Stimulated activated CD8-positive, alpha-beta memory T cell treated with anti-CD3 and anti-CD28 coated beads, Interleukin-12 subunit alpha, Interleukin-12 subunit beta, amount 100 ng/mL, for 24 hours (primary cell): Measurements from ENCODE around the gene CUL4A.

Experiments used
- DNase-seq: peaks from one replicate; pipeline ENCODE4 v3.0.0-alpha.2; 2020; ENCODE audit errors: extremely low read depth

CUL4A gene

DNA sequence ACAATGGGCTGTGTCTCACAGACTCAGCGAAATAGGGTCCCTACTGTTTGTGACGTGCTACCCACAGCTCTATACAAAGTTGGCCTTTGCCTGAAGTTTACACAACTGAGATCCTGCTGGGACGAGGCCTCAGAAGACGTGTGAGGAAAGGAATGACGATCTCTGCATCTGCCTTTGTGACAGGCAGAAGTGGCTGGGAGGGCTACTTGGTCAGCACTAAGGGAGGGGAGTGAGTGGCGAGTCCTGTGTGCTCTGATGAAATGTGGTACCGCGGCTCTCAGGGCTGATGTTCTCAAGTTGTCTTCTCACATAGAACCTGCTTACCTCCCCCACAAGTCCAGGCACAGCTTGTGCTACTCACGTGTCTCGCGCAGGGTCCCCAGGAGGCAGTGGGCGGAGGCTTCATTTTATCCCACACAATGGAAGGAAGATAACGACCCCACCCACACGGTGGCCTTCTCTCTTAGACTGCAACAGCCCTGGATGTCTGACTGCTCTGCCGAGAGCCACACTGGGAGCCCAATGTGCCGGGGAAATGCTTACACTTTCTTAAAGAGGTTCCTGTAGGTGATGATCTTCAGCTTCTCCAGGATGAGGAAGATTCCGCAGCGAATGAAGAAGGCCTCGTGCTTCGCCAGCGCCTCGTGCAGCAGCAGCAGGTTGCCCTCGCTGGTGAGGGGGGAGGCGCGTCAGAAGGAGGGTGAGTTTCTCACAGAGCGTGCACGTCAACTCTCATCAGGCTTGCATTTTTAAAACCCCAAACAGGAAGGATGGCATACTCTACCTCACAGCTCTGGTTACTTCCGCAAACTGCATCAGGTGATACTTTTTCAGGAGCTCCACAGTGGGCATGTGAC lies 29.8 kb upstream of the CUL4A start:
- no peak for DNase-seq

DNA sequence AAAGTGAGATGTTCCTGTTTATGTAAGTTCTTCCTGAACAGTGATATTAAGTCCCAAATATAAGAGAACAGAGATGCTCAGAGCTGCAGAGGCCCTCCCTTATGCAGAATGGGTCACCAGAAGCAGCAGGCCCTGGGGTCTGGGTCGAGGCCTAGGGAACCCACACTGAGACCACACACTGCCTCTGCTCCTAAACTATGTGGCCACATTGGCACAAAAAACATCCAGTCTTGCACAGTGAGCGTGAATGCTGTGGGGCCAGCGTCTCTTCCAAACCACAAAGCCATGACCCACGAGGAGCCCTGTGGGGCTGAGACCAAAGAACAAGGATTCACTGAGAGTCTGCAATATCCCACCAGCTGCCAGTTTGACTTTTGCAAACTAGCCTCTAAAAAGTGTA lies 27.4 kb upstream of the CUL4A start:
- no peak for DNase-seq

DNA sequence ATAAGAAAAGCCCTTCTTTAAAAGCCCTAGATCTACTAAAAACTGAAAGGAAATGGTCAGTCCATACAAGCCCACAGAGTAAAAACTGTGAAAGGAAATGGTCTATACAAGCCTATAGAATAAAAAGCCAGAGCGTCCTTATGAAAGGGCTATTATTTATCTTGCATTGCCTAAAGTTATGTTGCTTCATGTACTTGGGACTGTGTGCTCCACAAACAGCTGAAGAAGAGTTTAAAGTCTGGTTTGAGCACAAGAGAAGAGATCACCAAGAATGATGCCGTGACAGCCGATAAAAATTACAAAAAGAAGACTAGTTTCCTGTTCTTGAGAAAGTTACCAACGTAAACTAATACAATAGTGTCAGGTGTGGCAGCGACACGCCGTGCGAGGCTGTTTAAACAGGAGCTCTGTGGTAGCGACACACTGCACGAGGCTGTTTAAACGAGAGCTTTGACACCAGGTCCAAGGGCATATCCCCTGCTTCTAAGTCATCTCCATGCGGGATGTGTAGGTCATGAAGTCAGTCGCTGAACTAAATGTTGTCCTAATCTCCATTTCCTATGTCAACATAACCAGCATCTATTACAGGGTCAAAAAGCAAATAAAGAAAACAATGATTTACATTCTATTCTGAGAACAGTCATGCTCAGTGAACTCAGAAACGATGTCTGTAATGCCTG lies 25.8 kb upstream of the CUL4A start:
- no peak for DNase-seq

DNA sequence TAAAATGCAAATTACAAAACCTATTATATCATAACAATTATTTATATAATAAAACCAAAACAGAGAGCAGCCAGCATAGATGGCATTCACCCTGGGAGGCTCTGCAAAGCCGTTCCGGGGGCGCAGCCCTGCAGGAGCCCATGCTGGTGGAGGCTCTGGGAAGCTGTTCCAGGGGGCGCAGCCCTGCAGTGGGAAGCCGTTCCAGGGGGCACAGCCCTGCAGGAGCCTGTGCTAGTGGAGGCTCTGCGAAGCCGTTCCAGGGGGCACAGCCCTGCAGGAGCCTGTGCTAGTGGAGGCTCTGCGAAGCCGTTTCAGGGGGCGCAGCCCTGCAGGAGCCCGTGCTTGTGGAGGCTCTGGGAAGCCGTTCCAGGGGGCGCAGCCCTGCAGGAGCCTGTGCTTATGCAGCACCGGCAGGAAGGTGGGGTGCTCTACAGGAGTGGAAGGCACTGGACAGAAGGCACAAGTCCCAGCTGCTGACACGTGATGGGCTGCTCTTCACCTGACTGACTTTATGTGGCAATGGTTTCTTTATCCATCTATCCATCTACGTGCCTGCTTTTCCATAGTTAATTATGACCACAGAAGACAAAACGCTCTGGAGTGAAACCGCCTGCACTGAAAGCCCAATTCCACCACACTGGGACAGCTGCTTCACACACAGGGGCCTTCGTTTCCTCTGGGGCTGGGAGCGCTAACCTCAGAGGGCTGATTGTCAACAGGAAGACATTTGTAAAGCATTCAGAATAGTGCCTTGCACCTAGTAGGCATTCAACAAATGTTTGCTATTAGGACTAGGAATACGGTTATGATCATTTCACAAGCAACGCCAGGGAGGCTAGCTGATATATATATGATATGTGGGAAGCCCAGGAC lies 24.6 kb upstream of the CUL4A start:
- no peak for DNase-seq

DNA sequence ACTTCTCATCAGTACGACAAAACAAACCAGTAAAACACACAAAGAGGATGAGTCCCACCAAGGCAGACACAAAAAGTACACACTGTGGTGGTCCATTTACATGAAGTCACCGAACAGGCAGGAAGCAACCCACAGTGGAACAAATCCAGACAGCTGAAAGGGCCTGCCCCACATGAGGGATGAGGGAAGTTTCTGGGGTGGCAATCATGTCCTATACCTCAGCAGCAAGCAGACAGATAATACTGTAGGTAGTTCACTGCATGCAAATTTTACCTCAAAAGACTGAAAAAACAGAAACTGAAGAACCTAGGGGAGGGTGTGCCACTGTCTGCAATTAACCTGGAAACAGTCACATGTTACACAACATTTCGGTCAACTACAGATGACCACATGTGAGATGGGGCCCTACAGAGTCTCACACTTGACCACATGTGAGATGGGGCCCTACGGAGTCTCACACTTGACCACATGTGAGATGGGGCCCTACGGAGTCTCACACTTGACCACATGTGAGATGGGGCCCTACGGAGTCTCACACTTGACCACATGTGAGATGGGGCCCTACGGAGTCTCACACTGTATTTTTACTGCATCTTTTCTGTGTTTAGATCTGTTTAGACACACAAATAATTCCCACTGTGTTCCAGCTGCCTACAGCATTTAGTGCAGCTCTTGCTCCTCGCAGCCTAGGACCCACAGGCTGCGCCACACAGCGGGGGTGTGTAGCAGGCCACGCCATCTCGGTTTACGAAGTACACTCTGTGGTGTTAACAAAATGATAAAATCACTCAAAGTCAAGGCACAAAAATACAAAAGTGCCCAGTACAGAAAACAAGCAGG lies 23.1 kb upstream of the CUL4A start:
- no peak for DNase-seq

DNA sequence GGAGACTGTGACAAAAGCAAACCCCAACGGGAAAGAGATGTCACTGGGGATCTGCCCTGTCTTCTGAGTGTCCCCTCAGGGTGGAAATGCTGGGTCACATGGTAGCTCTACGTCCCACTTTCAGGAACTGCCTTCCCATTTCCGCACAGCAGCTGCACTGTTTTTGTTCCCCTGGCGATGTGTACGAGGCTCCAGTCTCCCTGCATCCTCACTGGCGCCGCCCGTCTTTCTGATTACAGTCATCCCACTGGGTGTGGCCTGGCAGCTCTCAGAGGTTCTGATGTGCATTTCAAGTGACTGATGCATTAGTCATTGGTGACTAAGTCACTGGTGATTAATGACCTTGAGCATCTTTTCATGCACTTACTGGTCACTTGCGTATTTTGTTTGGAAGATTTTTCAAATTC lies 22.1 kb upstream of the CUL4A start:
- peak; percentile 32 for DNase-seq

DNA sequence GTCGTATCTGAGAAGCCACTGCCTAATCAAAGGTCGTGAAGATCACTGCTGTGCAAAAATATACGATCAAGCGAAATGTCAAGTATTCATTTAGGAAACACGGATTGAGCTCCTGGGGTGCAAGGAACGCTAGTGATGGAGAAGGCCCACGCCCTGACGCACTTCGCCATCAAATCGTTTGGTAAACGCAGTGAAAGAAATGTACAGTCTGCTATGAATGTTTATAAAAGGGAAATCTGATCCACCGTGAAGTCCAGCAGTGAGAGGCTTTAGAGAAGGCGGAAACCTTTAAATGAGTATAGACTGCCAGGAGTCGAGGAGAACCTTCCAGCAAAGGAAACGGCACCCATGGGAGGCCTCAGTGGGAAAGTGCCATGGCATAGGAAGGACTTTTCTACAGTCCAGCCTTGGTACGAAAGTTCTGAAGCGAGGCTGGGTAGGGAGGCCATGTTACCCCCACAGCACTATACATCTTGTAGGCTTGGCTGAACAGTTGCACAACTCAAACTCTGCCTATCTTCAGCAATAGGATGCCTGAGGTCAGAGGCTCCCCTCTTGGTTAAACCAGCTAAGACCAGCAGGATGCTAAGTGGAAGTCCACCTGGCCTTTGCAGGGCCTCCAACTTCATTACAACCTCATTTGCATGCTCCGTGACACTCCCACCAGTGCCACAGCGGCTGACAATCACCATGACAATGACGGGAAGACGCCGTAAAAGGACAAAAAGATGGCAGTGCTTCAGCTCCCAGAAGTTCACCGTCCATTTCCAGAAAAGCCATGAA lies 21.3 kb upstream of the CUL4A start:
- no peak for DNase-seq

DNA sequence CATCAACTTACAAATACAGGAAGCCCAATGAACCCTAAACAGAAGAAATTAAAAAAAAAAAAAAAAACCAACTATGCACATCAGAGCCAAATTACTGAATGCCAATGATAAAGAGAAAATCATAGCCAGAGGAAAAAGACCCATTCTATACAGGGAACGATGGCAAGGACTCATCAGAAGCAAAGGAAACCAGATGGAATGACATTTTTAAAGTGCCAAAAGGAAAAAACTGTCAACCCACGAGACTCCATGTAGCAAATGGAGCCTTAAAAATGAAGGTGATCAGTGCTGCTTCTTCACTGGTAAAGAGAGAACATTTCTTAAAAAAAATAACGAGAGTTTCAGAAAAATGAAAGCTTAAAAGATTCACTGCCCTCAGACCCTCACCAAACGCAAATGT lies 19.2 kb upstream of the CUL4A start:
- no peak for DNase-seq

DNA sequence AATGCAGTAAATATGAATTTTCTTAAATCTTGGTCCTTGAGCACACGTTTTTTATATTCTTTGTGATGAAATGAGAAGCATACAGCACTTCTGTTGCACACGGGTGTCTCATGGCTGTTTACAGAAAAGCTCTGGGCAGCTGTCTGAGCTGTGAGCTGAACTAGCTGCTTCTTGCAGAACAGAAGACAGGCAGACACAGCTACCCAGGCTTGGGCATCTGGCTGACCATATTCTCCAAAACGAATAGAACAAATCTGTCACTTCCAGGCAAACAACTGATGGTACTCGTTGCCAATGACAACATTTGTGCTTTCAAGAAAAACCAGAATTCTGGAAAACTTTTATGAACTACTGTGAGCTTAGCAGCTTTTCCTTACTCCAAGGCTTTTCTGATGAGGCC lies 17.1 kb upstream of the CUL4A start:
- no peak for DNase-seq

DNA sequence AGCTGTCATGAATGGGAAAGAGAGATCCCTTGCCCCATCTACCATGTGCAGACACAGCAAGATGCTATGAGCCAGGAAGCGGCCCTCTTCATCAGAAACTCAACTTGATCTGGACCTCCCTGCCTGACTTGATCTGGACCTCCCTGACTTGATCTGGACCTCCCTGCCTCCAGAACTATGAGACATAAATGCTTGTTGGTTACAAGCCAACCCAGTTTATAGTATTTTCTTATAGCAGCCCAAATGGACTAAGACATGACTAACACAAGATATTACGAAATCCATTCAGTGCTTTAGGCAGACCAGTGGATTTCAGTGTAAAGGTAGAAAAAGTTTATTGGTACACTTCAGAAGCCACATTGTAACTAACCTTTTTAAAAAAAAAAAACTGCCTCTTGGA lies 16.5 kb upstream of the CUL4A start:
- no peak for DNase-seq

DNA sequence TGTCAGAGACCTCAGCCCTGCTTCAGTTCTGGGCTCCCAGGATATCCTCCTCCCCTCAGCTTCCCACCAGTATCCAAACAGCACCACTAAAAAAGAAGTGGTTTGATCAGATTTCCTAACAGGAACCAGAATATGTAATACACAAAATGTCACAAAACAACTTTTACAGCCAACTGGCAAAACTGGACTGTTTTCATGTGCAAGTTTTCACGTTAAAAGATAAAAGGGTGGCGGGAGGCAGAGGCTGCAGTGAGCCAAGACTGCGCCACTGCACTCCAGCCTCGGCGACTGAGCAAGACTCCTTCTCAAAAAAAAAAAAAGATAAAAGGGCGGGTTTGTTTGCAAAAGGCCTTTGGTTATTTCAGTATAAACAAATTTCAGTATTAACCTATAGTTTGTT lies 14.1 kb upstream of the CUL4A start:
- DNase-seq = no peak

DNA sequence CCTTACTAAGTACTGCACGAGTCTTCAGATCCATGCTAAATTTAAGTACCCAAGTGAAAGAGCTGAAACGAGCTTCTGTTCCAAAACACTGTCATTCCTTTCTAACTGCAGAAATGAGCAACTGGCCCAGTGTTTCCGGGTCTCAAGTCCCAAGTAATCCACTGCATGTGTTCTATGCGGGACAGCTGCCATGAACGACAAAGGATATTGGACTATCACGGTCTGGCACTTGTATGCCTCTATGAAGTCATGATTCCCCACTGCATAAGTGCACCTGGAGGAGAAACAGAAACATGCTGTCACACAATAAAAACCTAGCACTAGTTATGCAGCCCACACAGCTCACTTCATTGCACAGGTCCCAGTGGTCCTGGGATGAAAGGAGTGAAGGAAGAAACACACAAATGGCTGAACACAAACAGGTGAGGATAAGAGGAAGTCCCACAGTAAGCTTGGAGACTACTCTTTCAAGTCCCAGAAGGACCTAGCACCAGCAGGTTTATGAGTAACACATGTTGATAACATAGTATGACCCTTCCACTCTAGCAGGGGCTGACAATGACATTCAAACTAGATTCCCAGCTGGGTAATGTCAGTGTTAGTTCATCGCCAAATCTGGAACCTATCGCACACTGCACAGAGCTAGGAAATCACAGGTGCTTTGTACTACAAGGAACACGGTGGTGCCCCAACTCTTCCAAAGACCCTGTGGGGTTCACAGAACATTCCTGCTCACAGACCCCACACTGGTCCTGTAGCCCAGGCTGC lies 12.3 kb upstream of the CUL4A start:
- no peak for DNase-seq

DNA sequence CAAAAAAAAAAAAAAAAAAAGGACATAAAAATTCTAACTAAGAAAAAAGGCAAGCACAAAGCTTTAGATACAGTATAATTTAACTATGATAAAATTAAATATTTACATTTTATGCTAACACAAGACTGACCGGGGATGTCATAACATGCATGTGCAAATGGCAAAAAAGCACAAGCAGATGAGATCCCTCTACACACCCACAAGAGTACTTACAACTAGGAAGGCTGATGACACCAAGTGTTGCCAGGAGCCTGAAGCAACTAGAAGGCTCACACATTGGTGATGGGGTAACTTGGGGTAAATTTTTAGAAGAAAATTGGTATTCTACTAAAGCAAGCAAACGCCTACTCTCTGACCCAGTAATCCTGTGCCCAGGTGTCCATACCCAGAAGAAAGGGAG lies 7.6 kb upstream of the CUL4A start:
- no peak for DNase-seq

DNA sequence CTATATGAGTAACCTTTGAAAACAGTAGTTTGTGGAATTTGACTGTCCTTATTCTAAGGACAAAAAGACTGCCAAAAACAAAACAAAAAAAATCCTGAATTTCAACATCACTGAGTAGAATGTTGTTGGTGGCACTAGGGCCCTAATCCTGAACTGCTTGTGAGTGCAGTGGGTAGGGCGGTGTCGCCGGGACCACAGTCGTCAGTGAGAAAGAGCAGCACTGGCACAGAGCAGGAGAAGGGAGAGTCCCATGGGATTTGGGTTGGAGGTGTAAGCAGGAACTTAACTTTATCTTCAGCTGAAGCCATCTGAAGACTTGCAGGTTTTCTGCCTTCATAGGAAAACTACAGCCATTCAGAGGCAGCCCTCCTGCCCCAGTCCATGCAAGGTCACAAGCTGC lies 6.5 kb upstream of the CUL4A start:
- no peak for DNase-seq

DNA sequence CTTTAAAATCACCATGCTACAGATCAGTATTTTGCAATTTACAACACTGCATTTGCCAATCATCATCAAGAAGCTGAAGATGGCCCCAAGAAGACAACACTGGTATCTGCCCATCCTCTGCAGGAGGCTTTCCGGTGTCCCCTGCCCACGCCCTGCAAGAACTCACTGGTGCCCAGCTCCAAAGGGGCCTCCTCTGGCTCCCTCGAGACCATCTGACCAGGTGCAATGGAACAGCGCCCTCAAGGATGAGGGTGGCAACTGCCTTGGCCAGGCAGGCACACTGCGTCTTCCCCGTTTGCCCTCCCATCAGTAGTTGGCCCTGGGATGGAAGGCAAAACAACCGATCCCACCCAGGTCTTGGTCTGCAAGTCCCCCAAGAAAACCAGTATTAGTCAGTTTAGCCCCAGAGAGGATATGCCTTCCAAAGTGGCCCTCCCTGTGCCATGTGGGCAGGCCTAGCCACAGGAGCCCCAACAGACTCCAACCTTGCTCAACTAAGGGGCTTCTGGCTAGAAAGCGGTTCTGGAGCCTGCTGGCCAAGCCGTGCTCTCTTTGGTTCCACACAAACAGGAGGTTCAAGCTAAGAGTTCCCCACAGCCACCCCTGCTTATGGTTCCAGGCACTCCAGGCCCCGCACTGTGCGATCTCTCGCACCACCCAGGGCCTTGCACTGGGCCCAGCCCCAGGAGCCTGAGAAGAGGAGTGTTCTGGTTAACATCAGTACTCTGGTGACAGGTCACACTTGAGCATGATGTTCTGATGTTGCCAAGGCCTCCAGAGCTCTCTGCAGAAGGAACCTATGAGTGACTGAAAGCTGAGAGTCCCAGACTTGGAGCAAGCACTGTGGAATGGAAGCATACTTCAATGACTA lies 5.7 kb upstream of the CUL4A start:
- DNase-seq = no peak

DNA sequence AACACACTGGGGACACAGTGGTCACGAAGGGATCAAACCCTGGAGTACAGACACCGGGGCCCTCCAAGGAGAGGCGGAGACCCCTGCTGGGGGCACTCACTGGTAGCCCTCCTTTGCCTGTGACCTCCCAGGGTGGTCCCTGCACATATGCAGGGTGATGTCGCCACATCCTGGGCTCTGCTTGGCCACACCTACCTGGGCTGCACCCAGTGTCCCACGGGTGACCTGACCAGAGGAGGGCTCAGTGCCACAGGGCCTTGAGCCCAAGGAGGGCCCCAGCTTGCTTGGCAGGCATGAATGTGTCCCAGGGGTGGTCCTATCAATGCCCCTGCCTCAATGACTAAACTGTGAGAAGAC lies 5.1 kb upstream of the CUL4A start:
- DNase-seq = no peak

DNA sequence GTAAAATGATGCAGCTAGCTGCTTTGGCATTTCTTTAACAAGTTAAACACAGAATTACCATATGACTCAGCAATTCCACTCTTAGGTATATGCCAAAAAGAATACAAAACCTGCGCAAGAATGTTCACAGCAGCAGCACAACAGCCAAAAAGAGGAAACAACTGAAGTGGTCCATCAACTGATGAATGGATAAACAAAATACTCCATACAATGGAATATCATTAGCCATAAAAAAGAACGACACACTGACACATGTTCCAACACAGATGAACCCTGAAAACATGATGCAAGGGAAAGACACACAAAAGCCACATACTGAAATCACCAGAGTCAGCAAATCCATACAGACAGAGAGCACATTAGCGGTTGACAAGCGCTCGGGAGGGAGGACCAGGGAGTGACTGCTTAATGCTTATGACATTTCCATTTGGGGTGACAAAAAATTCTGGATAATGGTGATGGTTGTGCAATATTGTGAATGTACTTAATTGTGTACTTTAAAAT lies 3.9 kb upstream of the CUL4A start:
- no peak for DNase-seq

DNA sequence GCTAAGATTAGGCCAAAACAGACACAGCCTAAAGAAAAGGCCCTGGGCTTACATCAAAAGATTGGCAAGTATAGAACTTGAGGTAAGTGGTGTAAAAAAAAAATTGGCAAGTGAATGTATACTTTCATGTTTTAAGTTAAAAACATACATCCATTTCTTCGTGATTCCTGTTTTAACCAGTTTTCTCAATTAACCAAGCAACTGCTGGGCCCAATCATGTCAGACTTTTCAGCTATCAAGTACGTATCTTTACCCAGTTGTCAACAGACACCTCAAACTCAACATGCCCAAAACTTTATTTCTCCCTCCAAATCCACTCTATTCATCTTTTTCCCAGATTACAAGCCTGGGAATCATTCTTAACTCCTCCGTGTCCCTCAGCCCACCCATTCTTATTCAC lies 2.0 kb upstream of the CUL4A start:
- DNase-seq = no peak

DNA sequence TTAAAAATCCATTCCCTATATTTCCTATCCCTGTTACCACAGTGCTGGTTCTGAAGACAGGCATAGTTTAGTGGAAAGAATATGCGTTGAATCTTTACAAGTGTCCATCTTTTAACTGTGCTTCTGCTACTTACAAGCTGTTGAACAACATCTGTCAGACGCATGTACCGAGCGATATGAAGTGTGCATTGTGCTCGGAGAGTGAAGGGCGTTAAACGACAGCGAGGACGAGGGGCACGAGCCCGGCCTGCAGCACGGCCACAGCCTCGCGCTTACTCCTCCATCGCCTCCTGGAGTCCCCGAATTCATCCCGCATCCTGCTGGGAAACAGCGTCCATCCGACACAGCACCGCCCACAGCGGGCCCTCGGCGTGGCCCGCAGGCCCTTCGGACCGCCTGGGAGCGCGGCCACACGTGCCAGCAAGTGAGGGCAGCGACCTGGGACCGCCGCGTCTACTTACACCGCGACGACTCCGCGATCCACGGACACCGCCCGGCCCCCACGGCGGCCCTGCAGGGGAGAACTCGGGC lies 1.5 kb upstream of the CUL4A start:
- no peak for DNase-seq
